Right lobe of liver (tissue), 6 donors: ENCODE measurements around the gene TMC6. TPM values are rescaled to one million over a fixed set of nuclear protein-coding genes. Genes with fewer than 3 reads are reported as not detected.

ENCODE experiments used
- ATAC-seq, 4 donors: fragments of 200-7000 bp; cut with Tn5 transposase; one replicate each; pipeline ENCODE4 v1.9.1; 2020; ENCODE audit warnings: mild to moderate bottlenecking in 4 of 4, moderate library complexity in 4 of 4
- DNase-seq, 3 donors: peaks; one replicate each; pipeline ENCODE4 v3.0.0-alpha.2; 2020
- H3K27ac ChIP-seq, 3 donors: fragments of 200-600 bp; one replicate each; pipeline ENCODE4 v1.8.0; 2022
- H3K27me3 ChIP-seq, 2 donors: fragments of 200-600 bp; one replicate each; pipeline ENCODE4 v1.8.0; 2022
- H3K36me3 ChIP-seq, 4 donors: fragments of 200-600 bp; sonication (generic) in 1 of 4; one replicate each; pipeline versions ENCODE4 v1.5.1 to v1.8.0; 2017 to 2022; ENCODE audit warnings: control low read depth in 1 of 4
- H3K4me1 ChIP-seq, 4 donors: fragments of 200-600 bp; sonication (generic) in 1 of 4; one replicate each; pipeline versions ENCODE4 v1.5.1 to v1.8.0; 2017 to 2022; ENCODE audit warnings: control low read depth in 1 of 4
- H3K4me3 ChIP-seq, 3 donors: fragments of 200-600 bp; one replicate each; pipeline ENCODE4 v1.8.0; 2022
- H3K9me3 ChIP-seq, 4 donors: fragments of 200-600 bp; sonication (generic) in 1 of 4; one replicate each; pipeline versions ENCODE4 v1.5.1 to v1.8.0; 2017 to 2022; ENCODE audit warnings: control low read depth in 1 of 4
- POLR2A ChIP-seq: fragments of 450-650 bp; IDR thresholded peaks from one replicate; pipeline ENCODE4 v1.6.1; 2017; ENCODE audit warnings: antibody characterized with exemption, mild to moderate bottlenecking
- WGBS: methylation state at CpG from one replicate; pipeline ENCODE4 v1.1.6; 2018; ENCODE audit warnings: low coverage, low lambda C conversion rate; ENCODE audit not compliant: insufficient coverage; ENCODE audit errors: missing lambda C conversion rate; 5-methylcytosine and 5-hydroxymethylcytosine counted together
- intact Hi-C, 2 donors: fragments of 100-400 bp; cut with DNase I; formaldehyde crosslinking; loops; one replicate each; pipeline versions ENCODE4 v1.11.2 to v1.14.1; 2022
- total RNA-seq, 6 experiments: library from RNA; depleted of rRNA in 2 of 6; stranded (reverse); fragments of >200 nt in 2 of 6; fragmentation: NEBNext Ultra II Directional in 3 of 6; extraction: Animal tissue kit (Norgen Biotek cat#: 25700) in 3 of 6; gene quantifications; one replicate each; pipeline versions ENCODE4 v1.1.0 to v1.2.4, GENCODE V29; 2016 to 2023
- TF ChIP-seq, protein P1 (sequence below), 4 donors: fragments of 200-600 bp in 3 of 4; fragments of 450-650 bp in 1 of 4; IDR thresholded peaks; one replicate each; pipeline versions ENCODE4 v1.5.1 to v1.8.0; 2016 to 2022; ENCODE audit warnings: antibody characterized with exemption in 4 of 4, mild to moderate bottlenecking in 2 of 4
- donor health status: DM: no; HTN: yes; CAD: no.
- donor health status: DM: no; HTN: no; CAD: no.
- donor health status: DM: no; HTN: no; CAD: no.
- donor health status: DM: no; HTN: yes; CAD: no.
- donor health status: DM: no; HTN: yes; CAD: no.

TMC6 gene
- total RNA-seq, 6 experiments from 2014 or later = 10.9 to 24.7 (median 15.7) TPM

DNA sequence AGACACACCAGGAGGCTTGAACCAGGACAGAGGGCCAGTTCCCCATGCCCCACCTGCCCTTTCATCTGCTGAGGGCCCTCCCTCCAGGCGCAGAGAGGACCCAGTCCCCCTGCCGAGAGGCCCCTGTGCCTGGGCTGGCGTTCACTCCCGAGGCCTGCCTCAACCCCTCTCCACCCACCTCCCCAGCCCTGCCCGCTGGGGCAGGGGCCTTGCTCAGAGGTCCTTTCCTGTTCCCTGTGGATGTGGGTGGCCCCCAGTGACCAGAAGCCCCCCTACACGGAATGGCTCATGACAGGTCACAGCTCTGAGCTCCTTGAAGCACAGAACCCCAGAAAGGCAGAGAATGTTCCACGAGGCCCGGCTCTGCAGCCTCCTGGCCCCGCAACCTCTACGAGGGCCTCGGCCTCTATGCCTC is 6.7 kb downstream of the TMC6 start:
- peak in 2 of 3 donors; percentile 8 to 49 for DNase-seq
- WGBS = 20% methylated on average over 1 of the region's 11 CpGs

DNA sequence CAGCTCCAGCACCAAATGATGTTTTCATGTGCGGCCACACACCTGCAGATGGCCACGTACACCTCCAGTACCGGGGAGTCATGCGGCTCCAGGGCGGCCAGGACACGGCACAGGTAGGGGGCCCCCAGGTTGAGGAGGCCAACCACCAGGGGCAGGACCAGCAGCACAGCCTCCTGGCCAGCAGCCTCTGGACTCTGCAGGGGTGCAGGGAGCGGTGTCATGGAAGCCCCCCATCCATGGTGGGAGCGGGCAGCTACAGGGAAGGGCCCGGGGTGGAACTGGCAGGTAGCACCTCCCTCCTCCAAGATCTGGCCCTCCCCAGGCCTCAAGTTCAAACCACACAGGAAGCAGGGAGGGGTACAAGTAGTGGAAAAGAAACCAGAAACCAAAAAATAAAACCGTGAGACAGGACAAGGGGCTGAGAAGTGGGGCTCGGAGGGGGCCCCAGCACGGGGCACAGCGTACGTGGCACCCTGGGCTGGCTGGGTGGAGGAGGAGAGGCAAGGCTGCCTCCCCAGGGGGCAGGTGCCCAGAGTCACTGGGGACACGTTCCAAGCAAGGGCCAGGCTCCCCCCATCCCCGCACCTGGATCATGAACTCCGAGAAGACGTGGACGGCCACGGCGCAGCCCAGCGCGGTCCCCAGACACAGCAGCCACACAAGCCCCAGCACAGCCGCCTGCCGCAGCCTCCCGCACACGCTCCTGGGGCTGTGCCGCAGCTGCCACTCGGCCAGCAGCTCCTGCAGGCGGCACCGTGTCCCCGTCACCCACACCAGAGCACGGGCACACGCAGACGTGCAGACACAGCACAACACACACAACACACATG is 7.4 kb downstream of the TMC6 start:
- Histone ChIP-seq H3K36me3 (no peaks in the 10 kb centered on the region), H3K27ac (no peak overlapping the region), H3K4me3 (no peak overlapping the region), H3K9me3 (no peaks in the 10 kb centered on the region), H3K27me3 (no peaks in the 10 kb centered on the region), H3K4me1 (peaks cover 0 to 7% (median 0%) of the 10 kb centered on the region in 4 donors)
- TF ChIP-seq POLR2A = no peak
- TF ChIP-seq, protein P1, sequence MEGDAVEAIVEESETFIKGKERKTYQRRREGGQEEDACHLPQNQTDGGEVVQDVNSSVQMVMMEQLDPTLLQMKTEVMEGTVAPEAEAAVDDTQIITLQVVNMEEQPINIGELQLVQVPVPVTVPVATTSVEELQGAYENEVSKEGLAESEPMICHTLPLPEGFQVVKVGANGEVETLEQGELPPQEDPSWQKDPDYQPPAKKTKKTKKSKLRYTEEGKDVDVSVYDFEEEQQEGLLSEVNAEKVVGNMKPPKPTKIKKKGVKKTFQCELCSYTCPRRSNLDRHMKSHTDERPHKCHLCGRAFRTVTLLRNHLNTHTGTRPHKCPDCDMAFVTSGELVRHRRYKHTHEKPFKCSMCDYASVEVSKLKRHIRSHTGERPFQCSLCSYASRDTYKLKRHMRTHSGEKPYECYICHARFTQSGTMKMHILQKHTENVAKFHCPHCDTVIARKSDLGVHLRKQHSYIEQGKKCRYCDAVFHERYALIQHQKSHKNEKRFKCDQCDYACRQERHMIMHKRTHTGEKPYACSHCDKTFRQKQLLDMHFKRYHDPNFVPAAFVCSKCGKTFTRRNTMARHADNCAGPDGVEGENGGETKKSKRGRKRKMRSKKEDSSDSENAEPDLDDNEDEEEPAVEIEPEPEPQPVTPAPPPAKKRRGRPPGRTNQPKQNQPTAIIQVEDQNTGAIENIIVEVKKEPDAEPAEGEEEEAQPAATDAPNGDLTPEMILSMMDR (IDR thresholded peaks at IDR 0.05) = no peak
- ATAC-seq = peak in 1 of 4 donors; percentile 7
- intact Hi-C loops = no loop called here
- 38% methylated on average over 8 of the region's 35 CpGs for WGBS
- DNase-seq = peak in 2 of 3 donors; percentile 19 to 45

More for the DNA sequence above, 6.7 kb downstream of the TMC6 start:
- H3K27ac ChIP-seq = no peak overlapping the region
- no peak for ATAC-seq
- no peak for TF ChIP-seq POLR2A
- TF ChIP-seq, protein P1 (IDR thresholded peaks at IDR 0.05) = no peak
- peaks cover 0 to 7% (median 0%) of the 10 kb centered on the region in 4 donors for H3K4me1 ChIP-seq
- no peaks in the 10 kb centered on the region for H3K9me3 ChIP-seq
- intact Hi-C loops = no loop called here
- no peaks in the 10 kb centered on the region for H3K36me3 ChIP-seq
- no peaks in the 10 kb centered on the region for H3K27me3 ChIP-seq
- H3K4me3 ChIP-seq = no peak overlapping the region

DNA sequence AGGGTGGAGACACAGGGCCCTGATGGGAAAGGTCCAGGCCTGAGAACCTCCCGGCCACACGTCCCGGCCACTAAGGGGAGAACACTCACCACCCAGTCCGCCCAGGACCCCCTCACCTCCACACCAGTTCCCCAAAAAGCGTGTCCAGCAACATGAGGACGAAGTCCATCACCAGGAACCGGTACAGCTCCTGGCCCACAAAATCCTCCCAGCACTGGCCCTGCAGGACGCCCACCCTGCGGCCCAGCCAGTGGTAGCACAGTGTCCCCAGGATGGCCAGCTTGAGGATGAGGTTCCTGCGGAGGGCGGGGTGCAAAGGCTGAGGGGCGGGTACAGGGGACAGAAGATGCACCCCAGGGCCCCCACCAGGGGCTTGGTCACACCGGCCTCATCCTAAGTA is 8.0 kb downstream of the TMC6 start:
- no peaks in the 10 kb centered on the region for H3K9me3 ChIP-seq
- no peak overlapping the region for H3K27ac ChIP-seq
- intact Hi-C loops = no loop called here
- H3K4me1 ChIP-seq = peaks cover 0 to 5% (median 0%) of the 10 kb centered on the region in 4 donors
- 75% methylated on average over 5 of the region's 13 CpGs for WGBS
- no peaks in the 10 kb centered on the region for H3K27me3 ChIP-seq
- no peak overlapping the region for H3K4me3 ChIP-seq
- no peak for TF ChIP-seq POLR2A
- TF ChIP-seq, protein P1 (IDR thresholded peaks at IDR 0.05) = no peak
- DNase-seq (peak in 1 of 3 donors; percentile 34), ATAC-seq (no peak)
- no peaks in the 10 kb centered on the region for H3K36me3 ChIP-seq

DNA sequence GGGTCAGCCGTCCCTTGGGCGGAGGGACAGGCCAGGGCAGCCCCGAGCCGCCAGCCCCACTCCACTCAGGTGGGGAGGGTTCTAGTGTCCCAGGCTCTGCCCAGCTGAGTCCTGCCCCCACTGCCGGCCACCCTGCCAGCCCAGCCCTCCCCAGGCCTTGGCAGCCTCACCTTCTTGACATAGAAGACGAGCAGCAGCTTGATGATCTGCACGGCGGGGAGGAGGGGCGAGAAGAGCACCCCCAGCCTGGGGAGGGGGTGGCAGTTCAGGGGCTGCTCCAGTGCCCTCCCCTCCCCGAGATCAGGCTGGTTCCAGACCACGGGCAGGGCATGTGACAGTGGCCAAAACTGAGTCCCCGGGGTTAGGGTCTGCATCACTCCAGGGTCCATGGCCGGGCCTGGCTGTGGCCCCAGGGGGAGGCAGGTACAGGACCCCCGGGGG is 9.7 kb downstream of the TMC6 start:
- no peaks in the 10 kb centered on the region for H3K27me3 ChIP-seq
- intact Hi-C loops = loop anchor here (5.0 to 10.0 kb wide), 2 partner anchors 126 to 128 kb away; no protein-coding TSS in a partner anchor
- H3K36me3 ChIP-seq = no peaks in the 10 kb centered on the region
- H3K4me3 ChIP-seq = no peak overlapping the region
- H3K4me1 ChIP-seq = no peaks in the 10 kb centered on the region
- DNase-seq (peak in 2 of 3 donors; percentile 18 to 48), ATAC-seq (no peak)
- no peak for TF ChIP-seq POLR2A
- TF ChIP-seq, protein P1 (IDR thresholded peaks at IDR 0.05) = no peak
- 60% methylated on average over 2 of the region's 14 CpGs for WGBS
- H3K27ac ChIP-seq = no peak overlapping the region
- H3K9me3 ChIP-seq = no peaks in the 10 kb centered on the region
